Measurements from ENCODE around the gene TJP1. TPM values are rescaled to one million over a fixed set of nuclear protein-coding genes. Genes with fewer than 3 reads are reported as not detected.
A peak's percentile ranks its signal among the peaks of the same experiment; 100 is the strongest.

The TJP1 gene
- total and polyA plus RNA-seq, 2 experiments from 2014 or later: 39.2 to 51.2 TPM

GRCh38 chr15:29670998-29671981 is 151.0 kb downstream of the TJP1 start:
- Histone ChIP-seq H3F3A (ENCODE audit: insufficient read depth) (peaks cover 27% of the 10 kb centered on the region), H3K4me3 (peak overlapping the region; percentile 20; the same call in 1 of the 2 replicates), H3K79me2 (ENCODE audit: insufficient read depth) (no peaks in the 10 kb centered on the region), H3K9me2 (ENCODE audit: insufficient read depth) (no peaks in the 10 kb centered on the region), H3K27ac (peak overlapping the region; percentile 75), H3K36me3 (ENCODE audit: low read depth) (no peaks in the 10 kb centered on the region), H2AFZ (no peak overlapping the region), H3K9me3 (ENCODE audit: low read depth) (no peaks in the 10 kb centered on the region), H3K4me2 (ENCODE audit: unreplicated experiment) (peak overlapping the region; percentile 73), H3K4me1 (ENCODE audit: insufficient read depth) (peaks cover 27% of the 10 kb centered on the region), H4K20me1 (ENCODE audit: insufficient read depth) (no peaks in the 10 kb centered on the region), H3K9ac (peak overlapping the region; percentile 62), H3K27me3 (replicated peaks; ENCODE audit: insufficient read depth) (peaks cover 6% of the 10 kb centered on the region; the same call in 1 of the 2 replicates)
- peak; percentile 89 for DNase-seq
- in situ Hi-C loops (cut with MboI): no loop called here
- WGBS, 2 experiments (ENCODE audit: low coverage in 1 of 2, low lambda C conversion rate in 2 of 2, missing lambda C conversion rate in 2 of 2): 39 to 43% methylated on average over 13 of the region's 13 CpGs
- TF ChIP-seq EZH2 (IDR thresholded peaks at IDR 0.05; ENCODE audit: insufficient read depth, poor library complexity, severe bottlenecking): no peak
- TF ChIP-seq EZH2phosphoT487 (IDR thresholded peaks at IDR 0.05; ENCODE audit: insufficient read depth, low read depth): no peak

GRCh38 chr15:29670266-29670665 is 152.0 kb downstream of the TJP1 start:
- H3K9me2 ChIP-seq (ENCODE audit: insufficient read depth): no peaks in the 10 kb centered on the region
- no peak overlapping the region for H3K4me3 ChIP-seq
- H3K36me3 ChIP-seq (ENCODE audit: low read depth): no peaks in the 10 kb centered on the region
- peaks cover 27% of the 10 kb centered on the region for H3F3A ChIP-seq (ENCODE audit: insufficient read depth)
- no peaks in the 10 kb centered on the region for H3K79me2 ChIP-seq (ENCODE audit: insufficient read depth)
- no peak for DNase-seq
- TF ChIP-seq EZH2 (IDR thresholded peaks at IDR 0.05; ENCODE audit: insufficient read depth, poor library complexity, severe bottlenecking): no peak
- no peak for TF ChIP-seq EZH2phosphoT487 (IDR thresholded peaks at IDR 0.05; ENCODE audit: insufficient read depth, low read depth)
- H3K9me3 ChIP-seq (ENCODE audit: low read depth): no peaks in the 10 kb centered on the region
- H3K4me2 ChIP-seq (ENCODE audit: unreplicated experiment): peak overlapping the region; percentile 73
- no peak overlapping the region for H2AFZ ChIP-seq
- H3K27ac ChIP-seq: peak overlapping the region; percentile 75
- peaks cover 6% of the 10 kb centered on the region; the same call in 1 of the 2 replicates for H3K27me3 ChIP-seq (replicated peaks; ENCODE audit: insufficient read depth)
- no peaks in the 10 kb centered on the region for H4K20me1 ChIP-seq (ENCODE audit: insufficient read depth)
- in situ Hi-C loops (cut with MboI): no loop called here
- H3K4me1 ChIP-seq (ENCODE audit: insufficient read depth): peaks cover 27% of the 10 kb centered on the region
- WGBS, 2 experiments (ENCODE audit: low coverage in 1 of 2, low lambda C conversion rate in 2 of 2, missing lambda C conversion rate in 2 of 2): 85 to 86% methylated on average over 8 of the region's 8 CpGs
- peak overlapping the region; percentile 62; the same call in 1 of the 2 replicates for H3K9ac ChIP-seq

- Histone ChIP-seq H3K27ac (no peak overlapping the region), H2AFZ (no peak overlapping the region), H3K4me3 (no peak overlapping the region), H4K20me1 (ENCODE audit: insufficient read depth) (no peaks in the 10 kb centered on the region), H3K4me2 (ENCODE audit: unreplicated experiment) (no peak overlapping the region), H3K9ac (no peak overlapping the region), H3K9me2 (ENCODE audit: insufficient read depth) (no peaks in the 10 kb centered on the region), H3K36me3 (ENCODE audit: low read depth) (no peaks in the 10 kb centered on the region), H3K9me3 (ENCODE audit: low read depth) (no peaks in the 10 kb centered on the region), H3K27me3 (replicated peaks; ENCODE audit: insufficient read depth) (peaks cover 6% of the 10 kb centered on the region; the same call in 1 of the 2 replicates), H3F3A (ENCODE audit: insufficient read depth) (peaks cover 27% of the 10 kb centered on the region), H3K4me1 (ENCODE audit: insufficient read depth) (peaks cover 27% of the 10 kb centered on the region), H3K79me2 (ENCODE audit: insufficient read depth) (no peaks in the 10 kb centered on the region)
- WGBS, 2 experiments (ENCODE audit: low coverage in 1 of 2, low lambda C conversion rate in 2 of 2, missing lambda C conversion rate in 2 of 2): 53 to 58% methylated on average over 9 of the region's 9 CpGs
- no peak for TF ChIP-seq EZH2 (IDR thresholded peaks at IDR 0.05; ENCODE audit: insufficient read depth, poor library complexity, severe bottlenecking)
- no peak for TF ChIP-seq EZH2phosphoT487 (IDR thresholded peaks at IDR 0.05; ENCODE audit: insufficient read depth, low read depth)
- in situ Hi-C loops (cut with MboI): no loop called here
- DNase-seq: peak; percentile 54
Measured at GRCh38 chr15:29669823-29670222, 152.4 kb downstream of the TJP1 start.

GRCh38 chr15:29668120-29668602 is 154.1 kb downstream of the TJP1 start:
- Histone ChIP-seq H3K9ac (no peak overlapping the region), H3K27ac (no peak overlapping the region), H3K4me3 (no peak overlapping the region), H3K79me2 (ENCODE audit: insufficient read depth) (no peaks in the 10 kb centered on the region), H3K9me3 (ENCODE audit: low read depth) (no peaks in the 10 kb centered on the region), H3K27me3 (replicated peaks; ENCODE audit: insufficient read depth) (peaks cover 6% of the 10 kb centered on the region; the same call in 1 of the 2 replicates), H3F3A (ENCODE audit: insufficient read depth) (peaks cover 27% of the 10 kb centered on the region), H4K20me1 (ENCODE audit: insufficient read depth) (no peaks in the 10 kb centered on the region), H2AFZ (no peak overlapping the region), H3K4me1 (ENCODE audit: insufficient read depth) (peaks cover 27% of the 10 kb centered on the region), H3K9me2 (ENCODE audit: insufficient read depth) (no peaks in the 10 kb centered on the region), H3K4me2 (ENCODE audit: unreplicated experiment) (no peak overlapping the region), H3K36me3 (ENCODE audit: low read depth) (no peaks in the 10 kb centered on the region)
- WGBS, 2 experiments (ENCODE audit: low coverage in 1 of 2, low lambda C conversion rate in 2 of 2, missing lambda C conversion rate in 2 of 2): 51 to 53% methylated on average over 15 of the region's 15 CpGs
- in situ Hi-C loops (cut with MboI): no loop called here
- DNase-seq: peak; percentile 90
- TF ChIP-seq EZH2phosphoT487 (IDR thresholded peaks at IDR 0.05; ENCODE audit: insufficient read depth, low read depth) (no peak), EZH2 (IDR thresholded peaks at IDR 0.05; ENCODE audit: insufficient read depth, poor library complexity, severe bottlenecking) (no peak)

Measured in GM23248 (cell line).